ENCODE data around the gene CSNK1D.

The CSNK1D gene

DNA sequence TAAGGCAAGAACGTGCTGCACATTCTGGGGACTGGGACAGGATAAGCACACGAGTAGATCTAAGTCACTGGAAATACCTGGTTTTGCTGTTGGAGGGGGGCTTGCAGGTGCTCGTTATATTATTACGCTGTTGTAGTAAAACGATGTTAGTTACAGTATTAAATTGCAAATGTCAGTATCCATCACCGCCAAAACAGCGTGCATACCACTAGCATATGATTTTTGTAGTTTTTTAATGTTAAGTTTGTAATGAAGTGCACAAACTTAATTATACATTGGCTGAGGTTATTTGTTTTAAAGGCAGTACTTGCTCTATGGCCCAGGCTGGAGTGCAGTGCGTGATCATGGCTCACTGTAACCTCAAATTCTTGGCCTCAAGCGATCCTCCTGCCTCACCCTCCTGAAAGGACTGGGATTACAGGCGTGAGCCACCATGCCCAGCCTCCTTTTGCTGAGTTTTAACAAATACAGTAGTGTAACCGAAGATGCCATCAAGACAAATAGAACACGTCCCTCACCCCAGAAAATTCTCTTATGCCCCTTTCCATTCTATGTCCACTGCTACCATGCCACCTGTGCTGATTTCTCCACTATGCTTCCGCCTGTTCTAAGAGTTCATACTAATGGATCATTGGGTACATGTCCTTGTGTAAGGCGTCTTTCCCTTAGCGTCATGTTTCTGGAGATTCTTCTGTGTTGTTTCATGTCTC is 20.7 kb upstream of the CSNK1D start:
- no peak for DNase-seq

GRCh38 chr17:82292251-82293154 is 19.0 kb upstream of the CSNK1D start:
- peak; percentile 88 for DNase-seq

DNA sequence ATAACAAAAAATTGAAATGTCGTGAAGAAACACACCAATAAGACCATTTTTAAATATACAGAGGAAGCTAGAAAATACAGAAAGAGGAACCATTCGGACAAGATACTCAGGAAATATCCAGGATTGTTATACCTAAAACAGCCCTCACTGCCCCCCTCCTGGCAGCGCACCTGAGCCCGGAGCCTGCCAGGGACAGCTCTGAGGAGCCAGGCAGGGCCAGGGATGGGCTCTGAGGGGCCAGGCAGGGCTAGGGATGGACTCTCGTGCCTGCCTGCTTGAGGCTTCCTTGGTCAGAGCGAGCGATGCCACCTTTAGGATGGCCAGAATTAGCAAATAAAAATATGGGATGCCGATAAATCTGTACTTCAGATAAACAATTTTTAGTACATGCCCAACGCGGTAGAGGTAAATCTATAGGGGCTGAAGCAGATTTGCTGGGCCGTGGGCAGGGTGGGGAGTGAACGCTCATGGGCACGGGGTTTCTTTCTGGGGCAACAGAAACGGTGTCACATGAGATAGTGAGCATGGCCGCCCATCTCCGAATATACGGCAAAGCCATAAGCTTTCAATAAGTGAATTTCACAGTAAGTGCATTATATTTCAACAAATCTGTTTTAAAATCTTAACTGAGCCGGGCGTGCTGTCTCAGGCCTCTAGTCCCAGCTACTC is 18.2 kb upstream of the CSNK1D start:
- DNase-seq, result no peak

DNA sequence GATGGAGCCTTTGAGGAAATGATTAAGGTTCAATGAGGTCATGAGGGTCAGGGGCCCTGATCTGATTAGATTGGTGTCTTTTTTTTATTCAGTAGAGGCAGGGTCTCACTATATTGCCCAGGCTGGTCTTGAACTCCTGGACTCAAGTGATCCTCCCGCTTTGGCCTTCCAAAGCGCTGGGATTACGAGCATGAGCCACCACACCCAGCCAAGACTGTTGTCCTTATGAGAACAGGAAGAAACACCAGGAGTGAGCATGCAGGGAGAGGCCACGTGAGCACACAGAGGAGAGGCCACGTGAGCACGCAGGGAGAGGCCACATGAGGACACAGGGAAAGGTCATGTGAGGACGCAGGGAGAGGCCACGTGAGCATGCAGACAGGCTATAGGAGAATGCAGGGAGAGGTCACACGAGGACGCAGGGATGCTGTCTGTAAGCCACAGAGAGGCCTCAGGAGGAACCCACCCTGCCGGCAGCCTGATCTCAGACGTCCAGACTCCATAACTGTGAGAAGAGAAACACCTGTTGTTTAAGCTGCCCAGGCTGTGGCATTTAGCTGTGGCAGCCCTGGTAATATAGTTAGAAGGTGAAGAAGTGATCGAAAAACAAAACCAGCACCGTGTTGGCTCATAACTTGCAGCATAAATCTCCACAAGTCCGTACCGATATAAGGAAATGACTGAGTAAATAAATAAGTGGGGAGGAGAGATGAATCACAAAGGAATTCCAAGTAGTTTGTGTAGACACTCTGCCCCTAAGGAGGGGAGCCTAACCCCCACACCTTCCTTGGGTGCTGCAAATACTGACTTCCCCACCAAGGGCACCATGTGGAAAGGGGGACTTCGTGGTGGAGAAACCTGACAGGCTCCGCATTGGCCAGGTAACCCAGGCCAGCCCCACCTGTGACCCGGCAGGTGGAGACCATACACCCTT is 14.6 kb upstream of the CSNK1D start:
- DNase-seq, result no peak

DNA sequence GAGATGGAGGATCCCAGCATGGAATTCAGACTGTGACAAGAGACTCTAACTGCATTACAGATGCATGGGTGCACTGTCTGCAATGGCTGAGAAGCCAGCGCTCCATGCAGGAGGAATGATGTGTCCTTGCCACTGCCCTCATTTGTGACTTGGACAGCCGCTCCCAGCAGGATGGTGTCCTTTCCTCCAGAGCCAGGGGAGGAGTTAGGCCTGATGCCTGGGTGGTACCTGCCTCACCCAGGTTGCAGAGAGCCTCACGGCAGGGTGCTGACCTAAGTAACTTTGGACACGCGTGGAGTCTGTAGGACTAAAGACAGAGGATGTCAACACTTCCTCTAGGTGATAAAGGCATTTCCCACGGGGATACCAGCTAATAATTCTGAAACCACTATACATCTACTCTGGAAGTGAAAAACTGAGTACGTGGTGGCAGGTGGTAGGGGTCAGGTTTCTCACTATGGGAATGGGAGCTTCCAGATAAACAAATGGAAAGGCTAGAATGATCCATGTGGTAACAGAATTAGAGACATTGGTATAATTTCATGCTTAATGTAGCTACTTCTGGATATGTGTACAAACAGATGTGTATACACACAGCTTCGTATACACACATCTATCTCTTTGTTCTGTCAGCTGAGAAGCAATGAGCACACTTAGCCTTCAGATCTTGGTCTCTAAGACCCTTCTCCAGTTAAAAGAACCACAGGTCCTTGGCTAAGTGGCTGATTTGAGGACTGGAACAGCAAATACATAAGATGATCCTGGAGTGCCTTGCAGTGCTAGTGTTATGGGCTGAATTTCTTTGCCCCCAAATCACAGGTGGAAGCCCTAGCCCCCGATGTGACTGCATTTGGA is 13.7 kb upstream of the CSNK1D start:
- DNase-seq, result no peak

DNA sequence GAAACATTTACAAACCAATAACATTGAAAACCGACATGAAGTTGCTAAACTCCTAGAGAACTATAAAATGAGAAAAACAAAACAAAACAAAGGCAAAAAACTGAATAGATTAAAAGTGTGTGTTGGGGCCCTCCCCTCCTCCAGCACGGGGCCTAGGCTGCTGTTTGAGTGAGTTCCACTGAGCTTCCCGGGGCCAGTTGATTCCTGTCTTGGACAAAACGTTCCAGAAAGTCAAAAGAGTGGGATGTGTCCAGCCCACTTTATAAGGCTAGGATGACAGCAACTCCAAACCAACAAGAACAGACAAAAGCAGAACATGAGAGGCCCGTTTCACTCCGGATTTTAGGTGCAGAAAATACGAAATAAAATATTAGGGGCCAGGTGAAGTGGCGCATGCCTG is 11.6 kb upstream of the CSNK1D start:
- no peak for DNase-seq

- no peak for DNase-seq
These were observed 9.8 kb upstream of the CSNK1D start for GRCh38 chr17:82283208-82283749.

DNA sequence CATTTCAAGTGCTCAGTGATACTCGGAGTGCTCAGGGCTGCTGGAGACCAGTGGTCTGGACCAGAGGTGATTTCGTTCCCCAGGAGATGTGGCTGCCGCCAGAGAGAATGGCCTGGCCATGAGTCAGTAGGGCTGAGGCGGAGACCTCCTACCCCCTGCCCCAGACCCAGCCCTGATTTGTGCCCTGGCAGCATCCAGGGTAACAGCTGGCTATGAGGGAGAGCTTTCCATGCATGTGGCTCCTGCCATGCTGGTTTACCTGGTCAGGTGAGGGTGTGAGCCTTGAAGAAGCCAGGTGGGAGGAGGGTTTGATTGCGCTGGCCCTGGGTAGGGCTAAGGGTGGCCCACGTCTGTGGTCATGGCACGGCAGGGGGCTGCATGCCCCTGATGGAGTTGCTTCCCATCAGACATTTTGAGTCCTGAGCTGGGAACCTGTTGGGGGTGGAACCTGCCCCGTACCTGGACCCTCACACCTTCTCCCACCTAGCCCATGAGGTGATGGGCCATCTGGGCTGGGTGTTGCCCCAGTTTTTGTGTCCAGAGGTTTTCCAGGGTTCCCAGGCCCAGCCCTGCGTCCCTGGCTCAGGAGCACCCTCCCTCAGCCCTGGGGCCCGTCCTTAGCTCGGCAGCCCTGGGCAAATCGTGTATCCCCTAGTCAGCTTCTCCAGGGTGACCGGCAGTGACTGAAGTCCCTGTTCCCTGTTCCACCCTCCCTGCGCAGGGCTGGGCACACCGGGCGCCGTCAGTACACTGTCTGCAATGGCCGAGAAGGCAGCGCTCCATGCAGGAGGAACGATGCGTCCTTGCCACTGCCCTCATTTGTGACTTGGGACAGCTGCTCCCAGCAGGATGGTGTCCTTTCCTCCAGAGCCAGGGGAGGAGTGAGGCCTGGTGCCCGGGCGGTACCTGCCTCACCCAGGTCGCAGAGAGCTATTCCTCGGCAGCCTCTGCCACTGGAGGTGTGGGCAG is 9.0 kb upstream of the CSNK1D start:
- no peak for DNase-seq

DNA sequence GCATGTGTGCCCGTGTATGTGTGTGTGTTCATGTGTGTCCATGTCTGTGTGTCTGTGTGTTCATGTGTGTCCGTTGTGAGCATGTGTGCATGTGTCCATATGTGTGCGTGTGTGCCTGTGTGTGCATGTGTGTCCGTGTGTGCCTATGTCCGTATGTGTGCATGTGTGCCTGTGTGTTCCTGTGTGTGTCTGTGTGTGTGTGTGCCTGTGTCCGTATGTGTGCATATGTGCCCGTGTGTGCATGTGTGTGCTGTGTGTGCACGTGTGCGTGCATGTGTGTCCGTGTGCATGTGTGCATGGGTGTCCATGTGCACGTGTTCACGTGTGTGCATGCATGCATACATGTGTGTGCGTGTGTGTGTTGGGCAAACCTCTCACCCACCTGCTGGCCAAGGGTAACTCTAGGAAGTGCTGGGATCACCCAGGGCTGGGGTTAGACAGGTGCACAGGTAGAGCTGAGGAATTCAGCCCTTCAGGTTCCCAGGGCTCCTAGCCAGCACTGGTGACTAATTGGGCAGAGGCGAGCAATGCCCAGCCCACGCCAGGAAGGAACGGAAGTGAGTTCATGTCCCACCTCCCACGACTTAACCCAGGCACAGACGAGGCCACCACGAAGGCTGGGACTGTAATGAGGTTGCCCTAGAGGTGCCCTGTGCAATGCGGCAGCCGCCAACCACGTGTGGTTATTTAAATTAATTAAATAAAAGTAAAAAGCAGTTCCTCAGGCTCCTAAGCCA is 8.2 kb upstream of the CSNK1D start:
- no peak for DNase-seq

DNA sequence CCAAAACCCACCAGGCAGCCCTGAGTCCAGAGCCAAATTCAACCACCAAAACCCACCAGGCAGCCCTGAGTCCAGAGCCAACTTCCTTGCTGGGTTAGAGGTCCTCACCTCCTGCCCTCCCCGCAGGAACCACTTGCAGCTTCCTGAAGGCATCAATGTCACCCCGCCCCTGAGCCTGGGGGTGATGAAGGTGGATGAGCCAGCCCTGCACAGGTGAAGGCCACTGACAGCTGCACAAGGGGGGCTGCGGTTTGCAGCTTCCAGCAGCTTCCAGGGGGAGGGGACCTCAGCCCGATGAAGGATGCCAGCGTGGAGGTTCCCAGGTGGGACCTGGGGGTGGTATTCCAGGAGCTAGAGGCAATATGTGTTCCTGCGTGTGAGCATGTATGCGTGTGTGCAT is 7.6 kb upstream of the CSNK1D start:
- DNase-seq, result no peak

DNA sequence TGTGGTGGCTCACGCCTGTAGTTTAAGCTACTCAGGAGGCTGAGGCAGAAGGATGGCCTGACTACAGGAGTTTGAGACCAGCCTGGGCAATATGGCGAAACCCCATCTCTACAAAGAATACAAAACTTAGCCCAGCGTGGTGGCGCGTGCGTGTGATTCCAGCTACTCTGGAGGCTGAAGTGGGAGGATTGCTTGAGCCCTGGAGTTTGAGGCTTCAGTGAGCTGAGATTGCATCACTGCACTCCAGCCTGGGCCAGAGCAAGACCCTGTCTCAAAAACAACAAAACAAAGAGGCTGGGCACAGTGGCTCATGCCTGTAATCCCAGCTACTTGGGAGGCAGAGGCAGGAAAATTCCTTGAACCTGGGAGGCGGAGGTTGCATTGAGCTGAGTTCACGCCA is 7.0 kb upstream of the CSNK1D start:
- DNase-seq, result no peak

DNA sequence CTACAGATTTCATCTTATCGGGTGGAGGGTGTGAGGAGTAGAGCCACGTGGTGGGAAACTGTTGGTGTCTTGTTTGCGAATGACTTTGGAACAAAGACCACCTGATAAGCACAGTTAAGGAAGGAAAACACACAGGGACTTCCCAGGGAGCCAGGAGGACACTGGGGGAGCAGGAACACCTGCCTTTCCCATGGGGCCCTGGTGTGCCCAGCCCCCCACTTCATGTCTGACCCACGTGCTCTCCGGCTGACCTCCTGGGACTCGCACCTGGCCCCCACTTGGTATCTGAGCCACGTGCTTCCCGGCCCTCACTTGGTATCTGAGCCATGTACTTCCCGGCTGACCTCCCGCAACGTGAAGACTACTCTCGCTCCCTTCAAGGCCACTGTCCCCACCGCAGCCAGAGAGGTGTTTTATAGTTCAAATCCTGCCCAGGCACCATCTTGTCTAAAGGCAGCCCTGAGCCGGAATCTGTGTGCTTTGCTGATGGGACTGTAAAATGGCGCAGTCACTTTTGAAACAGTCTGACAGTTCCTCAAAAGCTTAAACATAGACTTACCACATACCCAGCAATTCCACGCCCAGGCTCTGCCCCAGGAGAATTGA is 5.4 kb upstream of the CSNK1D start:
- no peak for DNase-seq

DNA sequence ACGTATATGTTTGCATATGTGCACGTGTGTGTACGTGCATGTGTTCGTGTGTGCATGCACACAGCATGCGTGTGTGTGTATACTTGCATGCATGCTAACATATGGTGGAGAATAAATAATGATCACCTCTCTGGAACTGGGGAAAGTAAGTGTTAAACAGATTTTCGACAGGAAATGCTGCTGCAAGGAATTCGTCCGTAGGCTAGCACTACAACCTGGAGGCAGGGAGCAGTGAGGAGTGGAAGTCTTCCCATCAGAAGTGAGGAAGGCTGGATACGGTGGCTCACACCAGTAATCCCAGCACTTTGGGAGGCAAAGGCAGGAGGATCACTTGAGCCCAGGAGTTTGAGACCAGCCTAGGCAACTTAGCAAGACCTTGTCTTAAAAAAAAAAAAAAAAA is 4.8 kb upstream of the CSNK1D start:
- DNase-seq, result no peak

DNA sequence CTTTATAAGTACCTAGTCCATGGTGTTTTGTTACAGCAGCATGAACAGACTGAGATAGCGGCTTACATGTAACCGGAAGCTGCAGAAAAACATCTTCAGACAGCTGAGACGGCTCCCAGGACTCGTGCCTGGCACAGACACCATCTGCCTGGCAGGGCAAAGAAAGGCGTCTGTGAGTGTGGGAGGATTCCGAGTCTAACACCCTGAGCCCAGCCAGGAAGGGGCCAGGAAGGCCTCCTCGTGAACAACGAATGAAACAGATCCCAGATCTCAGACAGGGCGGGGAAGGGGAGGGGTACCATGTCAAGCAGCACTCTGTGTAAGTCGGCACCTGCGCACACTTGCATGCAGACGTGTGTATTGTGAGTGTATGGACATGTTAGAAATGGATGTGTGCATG is 4.4 kb upstream of the CSNK1D start:
- DNase-seq, result no peak

DNA sequence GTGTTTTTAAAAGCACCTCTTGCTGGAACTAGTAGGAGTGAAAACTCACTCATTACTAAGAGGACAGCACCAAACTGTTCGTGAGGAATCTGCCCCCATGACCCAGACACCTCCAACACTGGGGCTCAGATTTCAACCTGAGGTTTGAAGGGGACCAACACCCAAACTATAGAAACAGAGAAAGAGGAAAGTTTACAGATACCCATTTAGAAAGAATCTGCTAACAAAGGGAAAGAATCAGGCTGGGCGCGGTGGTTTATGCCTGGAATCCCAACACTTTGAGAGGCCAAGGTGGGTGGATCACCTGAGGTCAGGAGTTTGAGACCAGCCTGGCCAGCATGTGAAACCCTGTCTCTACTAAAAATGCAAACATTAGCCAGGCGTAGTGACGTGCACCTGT is 3.4 kb upstream of the CSNK1D start:
- no peak for DNase-seq

- DNase-seq, result no peak
These were observed 1.8 kb upstream of the CSNK1D start for GRCh38 chr17:82275326-82275725.

DNA sequence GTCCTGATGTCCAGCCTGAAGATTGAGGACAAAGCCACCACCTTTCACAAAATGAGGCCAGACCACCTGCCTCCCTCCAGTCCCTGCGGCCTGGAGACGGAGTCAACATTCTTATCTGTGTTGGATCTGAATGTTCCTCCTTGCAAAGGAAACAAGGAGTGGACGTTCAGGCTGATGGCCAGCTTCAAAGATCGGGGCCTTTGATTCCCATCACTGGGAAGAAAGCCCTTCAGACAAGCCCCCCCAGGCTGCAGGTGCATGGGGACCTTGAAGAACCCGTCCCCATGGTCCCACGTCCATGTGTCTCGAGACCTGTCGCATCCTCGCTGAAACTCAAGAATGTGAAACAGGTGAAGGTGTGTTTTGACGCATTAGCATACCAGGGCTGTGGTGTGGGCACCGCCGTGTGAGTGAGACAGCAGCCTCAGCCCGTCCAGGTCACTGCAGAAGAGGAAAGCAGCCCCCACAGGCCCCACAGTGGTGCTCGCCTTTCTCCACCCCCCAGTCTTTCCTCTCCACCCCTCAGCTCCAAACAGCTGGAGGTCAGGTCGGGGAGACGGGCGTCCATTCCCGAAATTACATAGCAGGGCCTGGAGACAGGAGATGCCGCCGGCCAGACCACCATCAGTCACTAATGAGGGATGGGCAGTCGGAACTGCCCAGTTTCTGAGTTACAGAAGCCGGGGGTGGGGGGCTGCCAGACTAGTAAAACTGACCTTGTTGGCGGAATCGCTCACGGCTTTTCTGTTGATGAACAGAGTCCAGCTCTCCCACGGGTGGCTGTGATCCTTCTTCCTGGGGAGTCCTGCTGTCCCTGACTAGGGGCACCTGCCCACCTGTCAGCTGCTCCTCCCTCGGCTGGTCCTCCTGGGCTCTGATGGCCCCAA is 877 bp upstream of the CSNK1D start:
- no peak for DNase-seq

All from activated T-cell treated with anti-CD3 and anti-CD28 coated beads, Interleukin-2, amount 50 U/mL, for 1 hour (primary cell).